HFFc6 (cell line): ENCODE results near the gene OR2C1. TPM values are rescaled to one million over a fixed set of nuclear protein-coding genes. Genes with fewer than 3 reads are reported as not detected.

Experiments
- DNase-seq: peaks from one replicate; pipeline ENCODE4 v3.0.0-alpha.2; 2018
- H3K27ac Mint-ChIP-seq: 2 replicates; pipeline ENCODE4 v1.8.0; 2020; ENCODE audit warnings: mild to moderate bottlenecking, mixed read lengths
- H3K27me3 Mint-ChIP-seq: 2 replicates; pipeline ENCODE4 v1.8.0; 2021; ENCODE audit warnings: mild to moderate bottlenecking, moderate library complexity, mixed read lengths; ENCODE audit not compliant: insufficient read depth
- H3K36me3 Mint-ChIP-seq: 2 replicates; pipeline ENCODE4 v1.8.0; 2021; ENCODE audit warnings: low read depth, mixed read lengths
- H3K4me1 Mint-ChIP-seq: 2 replicates; pipeline ENCODE4 v1.8.0; 2020; ENCODE audit warnings: low read depth, mixed read lengths
- H3K4me3 Mint-ChIP-seq: 2 replicates; pipeline ENCODE4 v1.8.0; 2020; ENCODE audit warnings: mild to moderate bottlenecking, moderate library complexity, mixed read lengths
- H3K9me3 Mint-ChIP-seq: 2 replicates; pipeline ENCODE4 v1.8.0; 2020; ENCODE audit warnings: mild to moderate bottlenecking, mixed read lengths
- CTCF ChIP-seq: fragments of 200-600 bp; sonication (generic); IDR thresholded peaks from 2 replicates; pipeline ENCODE4 v1.5.0; 2021; ENCODE audit warnings: antibody characterized with exemption, mild to moderate bottlenecking
- total RNA-seq, 6 experiments: library from RNA; stranded (reverse); fragmentation: NEBNext Ultra II Directional; extraction: Animal tissue kit (Norgen Biotek cat#: 25700); gene quantifications; 2 replicates in 1 of 6; 3 replicates in 5 of 6; pipeline ENCODE4 v1.2.3, GENCODE V29; 2021

The OR2C1 gene
- total RNA-seq, 6 experiments from 2014 or later, result not detected

- no peak overlapping the region for H3K27ac Mint-ChIP-seq
- H3K4me1 Mint-ChIP-seq, result no peaks in the 10 kb centered on the region
- no peak for TF ChIP-seq CTCF
- no peak overlapping the region for H3K4me3 Mint-ChIP-seq
- no peak for DNase-seq
- H3K9me3 Mint-ChIP-seq, result peaks cover 91% of the 10 kb centered on the region
- H3K36me3 Mint-ChIP-seq, result peaks cover 90% of the 10 kb centered on the region
- peaks cover 4% of the 10 kb centered on the region for H3K27me3 Mint-ChIP-seq
These were observed 27.4 kb downstream of the OR2C1 start for GRCh38 chr16:3383045-3383448.

GRCh38 chr16:3388325-3388724 lies 32.6 kb downstream of the OR2C1 start:
- Mint-ChIP-seq H3K27ac (no peak overlapping the region), H3K4me1 (no peaks in the 10 kb centered on the region), H3K36me3 (peaks cover 82% of the 10 kb centered on the region), H3K9me3 (peaks cover 72% of the 10 kb centered on the region), H3K27me3 (peaks cover 1% of the 10 kb centered on the region; the same call in 1 of the 2 replicates), H3K4me3 (no peak overlapping the region)
- DNase-seq, result no peak
- no peak for TF ChIP-seq CTCF

- no peaks in the 10 kb centered on the region; the same call in 1 of the 2 replicates for H3K27me3 Mint-ChIP-seq
- no peaks in the 10 kb centered on the region for H3K4me1 Mint-ChIP-seq
These were observed 34.1 kb downstream of the OR2C1 start for GRCh38 chr16:3389663-3390338.

GRCh38 chr16:3400446-3400778 lies 44.7 kb downstream of the OR2C1 start:
- no peaks in the 10 kb centered on the region for H3K27me3 Mint-ChIP-seq
- no peak for TF ChIP-seq CTCF
- H3K36me3 Mint-ChIP-seq, result peaks cover 61% of the 10 kb centered on the region
- peak overlapping the region; percentile 52 for H3K27ac Mint-ChIP-seq
- peaks cover 30% of the 10 kb centered on the region for H3K9me3 Mint-ChIP-seq
- H3K4me3 Mint-ChIP-seq, result peak overlapping the region; percentile 91
- H3K4me1 Mint-ChIP-seq, result peaks cover 9% of the 10 kb centered on the region
- no peak for DNase-seq

More at GRCh38 chr16:3389663-3390338, 34.1 kb downstream of the OR2C1 start:
- no peak for TF ChIP-seq CTCF
- no peak overlapping the region for H3K4me3 Mint-ChIP-seq
- no peak overlapping the region for H3K27ac Mint-ChIP-seq
- H3K9me3 Mint-ChIP-seq, result peaks cover 58% of the 10 kb centered on the region
- H3K36me3 Mint-ChIP-seq, result peaks cover 82% of the 10 kb centered on the region
- no peak for DNase-seq

GRCh38 chr16:3400779-3401688 lies 45.3 kb downstream of the OR2C1 start, which contains the start of the genes ZNF174 and ZSCAN32:
TSS of gene ZNF174 (plus strand) at chr16:3401215. CDS start at chr16:3402005, 790 bp downstream.
TSS of gene ZSCAN32 (minus strand) at chr16:3401004. CDS start at chr16:3397557, 3,447 bp downstream.
- peaks cover 61% of the 10 kb centered on the region for H3K36me3 Mint-ChIP-seq
- peak within 1 kb of the TSS; percentile 81 for H3K27ac Mint-ChIP-seq
- H3K4me3 Mint-ChIP-seq, result peak within 1 kb of the TSS; percentile 91
- H3K9me3 Mint-ChIP-seq, result peaks cover 36% of the 10 kb centered on the region
- no peaks in the 10 kb centered on the region for H3K27me3 Mint-ChIP-seq
- H3K4me1 Mint-ChIP-seq, result peaks cover 9% of the 10 kb centered on the region
- TF ChIP-seq CTCF, result no peak
- DNase-seq, result peak; percentile 99
